ENCODE measurements around the gene DPEP2. TPM values are rescaled to one million over a fixed set of nuclear protein-coding genes. Genes with fewer than 3 reads are reported as not detected.

The DPEP2 gene
- total and polyA plus RNA-seq, 10 of the 15 experiments (the other 5 are each of a cell fraction or from before 2014, with no cell fraction given), result 0.04 to 4.0 (median 2.1) TPM

GRCh38 chr16:68035227-68035626, 35.9 kb upstream of the DPEP2 start:
- Histone ChIP-seq H3K4me3 (no peak overlapping the region), H3K4me2 (ENCODE audit: control insufficient read depth, insufficient read depth) (no peak overlapping the region), H3K9ac (ENCODE audit: control insufficient read depth, insufficient read depth, low read length) (no peak overlapping the region), H3K27ac (ENCODE audit: control insufficient read depth, insufficient read depth) (no peak overlapping the region), H3K27me3 (replicated peaks in 1 of 2; ENCODE audit: control insufficient read depth in 2 of 2, insufficient read depth in 2 of 2, low read length in 1 of 2) (no peaks in the 10 kb centered on the region), H3K36me3 (ENCODE audit: control insufficient read depth in 2 of 2, insufficient read depth in 2 of 2, low read length in 1 of 2) (no peaks in the 10 kb centered on the region; a peak in 3 of 4 replicates), H4K20me1 (ENCODE audit: control insufficient read depth, insufficient read depth) (no peaks in the 10 kb centered on the region), H3K79me2 (ENCODE audit: control insufficient read depth, insufficient read depth, low read length) (no peaks in the 10 kb centered on the region), H3K9me3 (replicated peaks; ENCODE audit: control insufficient read depth, insufficient read depth, low read length) (no peaks in the 10 kb centered on the region), H3K4me1 (ENCODE audit: control insufficient read depth, insufficient read depth, low read length) (peaks cover 14% of the 10 kb centered on the region), H2AFZ (ENCODE audit: control insufficient read depth, low read depth, low read length) (no peak overlapping the region)
- POLR2A ChIA-PET, result interaction anchor here (0.6 to 1.7 kb wide), 3 partner anchors 12 to 303 kb away, joined by 3 to 4 read pairs (median 4); no protein-coding TSS in a partner anchor
- RAD21 ChIA-PET (ENCODE audit: unreplicated experiment), result no interaction called here
- no peak for TF ChIP-seq SMC3 (IDR thresholded peaks at IDR 0.05; ENCODE audit: borderline replicate concordance, low read length)
- TF ChIP-seq MEF2B (IDR thresholded peaks at IDR 0.05; ENCODE audit: partially characterized antibody, poor library complexity, severe bottlenecking), result no peak
- no peak for FAIRE-seq
- in situ Hi-C loops (cut with MboI) (no loop called here), intact Hi-C loops (cut with micrococcal nuclease; ENCODE audit: unreplicated experiment) (no loop called here)
- no peak for DNase-seq (ENCODE audit: low read depth, low spot score)
- ATAC-seq, result no peak
- CTCF ChIA-PET, result interaction anchor here (0.9 to 2.6 kb wide), 2 partner anchors 193 to 219 kb away, joined by 3 to 11 read pairs; no protein-coding TSS in a partner anchor
- SMC1A ChIA-PET (ENCODE audit: uncharacterized antibody, unreplicated experiment), result no interaction called here
- no TSS peak for BruUV-seq (replicated peaks)
- 100% methylated on average over 2 of the region's 2 CpGs for WGBS (ENCODE audit: insufficient coverage, insufficient replicate concordance, low lambda C conversion rate, missing lambda C conversion rate)

DNA sequence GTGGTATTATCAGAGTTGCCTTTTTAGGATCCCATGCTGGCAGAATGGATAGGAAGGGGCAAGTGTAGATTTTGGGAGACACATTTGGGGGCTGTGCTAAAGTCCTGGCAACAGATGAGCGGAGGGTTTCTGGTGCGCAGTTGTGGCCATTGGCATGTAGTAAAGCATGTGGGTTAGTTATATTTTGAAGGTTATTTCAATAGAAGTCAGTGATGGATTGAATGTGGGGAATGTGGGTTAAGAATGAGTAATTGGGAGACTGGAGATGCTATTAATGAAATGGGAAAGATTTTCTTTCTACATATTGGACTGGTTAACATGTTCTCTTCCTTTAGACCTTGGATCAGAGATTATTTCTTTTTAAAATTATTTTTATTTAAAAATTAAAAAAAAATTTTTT, 33.8 kb upstream of the DPEP2 start:
- no peak for DNase-seq (ENCODE audit: low read depth, low spot score)
- in situ Hi-C loops (cut with MboI) (no loop called here), intact Hi-C loops (cut with micrococcal nuclease; ENCODE audit: unreplicated experiment) (no loop called here)
- Histone ChIP-seq H3K9ac (ENCODE audit: control insufficient read depth, insufficient read depth, low read length) (no peak overlapping the region), H3K27ac (ENCODE audit: control insufficient read depth, insufficient read depth) (no peak overlapping the region), H4K20me1 (ENCODE audit: control insufficient read depth, insufficient read depth) (no peaks in the 10 kb centered on the region), H2AFZ (ENCODE audit: control insufficient read depth, low read depth, low read length) (no peak overlapping the region), H3K9me3 (replicated peaks; ENCODE audit: control insufficient read depth, insufficient read depth, low read length) (no peaks in the 10 kb centered on the region), H3K27me3 (replicated peaks in 1 of 2; ENCODE audit: control insufficient read depth in 2 of 2, insufficient read depth in 2 of 2, low read length in 1 of 2) (no peaks in the 10 kb centered on the region), H3K4me1 (ENCODE audit: control insufficient read depth, insufficient read depth, low read length) (peaks cover 3% of the 10 kb centered on the region), H3K79me2 (ENCODE audit: control insufficient read depth, insufficient read depth, low read length) (no peaks in the 10 kb centered on the region), H3K4me2 (ENCODE audit: control insufficient read depth, insufficient read depth) (no peak overlapping the region), H3K4me3 (no peak overlapping the region), H3K36me3 (ENCODE audit: control insufficient read depth in 2 of 2, insufficient read depth in 2 of 2, low read length in 1 of 2) (no peaks in the 10 kb centered on the region; a peak in 2 of 4 replicates)
- CTCF ChIA-PET, result no interaction called here
- WGBS (ENCODE audit: insufficient coverage, insufficient replicate concordance, low lambda C conversion rate, missing lambda C conversion rate), result 97% methylated on average over 2 of the region's 2 CpGs
- RAD21 ChIA-PET (ENCODE audit: unreplicated experiment), result no interaction called here
- FAIRE-seq, result no peak
- no TSS peak for BruUV-seq (replicated peaks)
- SMC1A ChIA-PET (ENCODE audit: uncharacterized antibody, unreplicated experiment), result no interaction called here
- no peak for ATAC-seq
- POLR2A ChIA-PET, result interaction anchor here (0.9 kb wide), 1 partner anchor 11 kb away, joined by 4 read pairs; no protein-coding TSS in a partner anchor
- TF ChIP-seq MYB (IDR thresholded peaks at IDR 0.05; ENCODE audit: borderline replicate concordance, low read depth, low read length) (no peak), JUND (IDR thresholded peaks at IDR 0.05; ENCODE audit: low read depth, low read length) (no peak), CHD4 (IDR thresholded peaks at IDR 0.05) (no peak), IKZF2 (IDR thresholded peaks at IDR 0.05) (no peak), SP1 (IDR thresholded peaks at IDR 0.05; ENCODE audit: low read depth, low read length) (no peak), ATF2 (IDR thresholded peaks at IDR 0.05; ENCODE audit: low read length) (no peak), SMAD5 (IDR thresholded peaks at IDR 0.05; ENCODE audit: low read depth) (no peak), BRCA1 (IDR thresholded peaks at IDR 0.05; ENCODE audit: low read depth, low read length) (no peak), KLF5 (IDR thresholded peaks at IDR 0.05; ENCODE audit: partially characterized antibody) (no peak)
- TF ChIP-seq, protein P1, sequence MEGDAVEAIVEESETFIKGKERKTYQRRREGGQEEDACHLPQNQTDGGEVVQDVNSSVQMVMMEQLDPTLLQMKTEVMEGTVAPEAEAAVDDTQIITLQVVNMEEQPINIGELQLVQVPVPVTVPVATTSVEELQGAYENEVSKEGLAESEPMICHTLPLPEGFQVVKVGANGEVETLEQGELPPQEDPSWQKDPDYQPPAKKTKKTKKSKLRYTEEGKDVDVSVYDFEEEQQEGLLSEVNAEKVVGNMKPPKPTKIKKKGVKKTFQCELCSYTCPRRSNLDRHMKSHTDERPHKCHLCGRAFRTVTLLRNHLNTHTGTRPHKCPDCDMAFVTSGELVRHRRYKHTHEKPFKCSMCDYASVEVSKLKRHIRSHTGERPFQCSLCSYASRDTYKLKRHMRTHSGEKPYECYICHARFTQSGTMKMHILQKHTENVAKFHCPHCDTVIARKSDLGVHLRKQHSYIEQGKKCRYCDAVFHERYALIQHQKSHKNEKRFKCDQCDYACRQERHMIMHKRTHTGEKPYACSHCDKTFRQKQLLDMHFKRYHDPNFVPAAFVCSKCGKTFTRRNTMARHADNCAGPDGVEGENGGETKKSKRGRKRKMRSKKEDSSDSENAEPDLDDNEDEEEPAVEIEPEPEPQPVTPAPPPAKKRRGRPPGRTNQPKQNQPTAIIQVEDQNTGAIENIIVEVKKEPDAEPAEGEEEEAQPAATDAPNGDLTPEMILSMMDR (IDR thresholded peaks at IDR 0.05 in 2 of 3, conservative IDR thresholded peaks at IDR 0.05 in 1 of 3; ENCODE audit: control insufficient read depth in 2 of 3, extremely low read depth in 1 of 3, insufficient read depth in 1 of 3, low read depth in 3 of 3, low read length in 3 of 3), result no peak
- TF ChIP-seq, protein P2, sequence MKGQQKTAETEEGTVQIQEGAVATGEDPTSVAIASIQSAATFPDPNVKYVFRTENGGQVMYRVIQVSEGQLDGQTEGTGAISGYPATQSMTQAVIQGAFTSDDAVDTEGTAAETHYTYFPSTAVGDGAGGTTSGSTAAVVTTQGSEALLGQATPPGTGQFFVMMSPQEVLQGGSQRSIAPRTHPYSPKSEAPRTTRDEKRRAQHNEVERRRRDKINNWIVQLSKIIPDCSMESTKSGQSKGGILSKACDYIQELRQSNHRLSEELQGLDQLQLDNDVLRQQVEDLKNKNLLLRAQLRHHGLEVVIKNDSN (IDR thresholded peaks at IDR 0.05; ENCODE audit: borderline replicate concordance, extremely low read length, insufficient read depth, low read depth, low read length), result no peak

Data from GM12878 (cell line).